ENCODE data around the gene CHPF2. TPM values are rescaled to one million over a fixed set of nuclear protein-coding genes. Genes with fewer than 3 reads are reported as not detected.

CHPF2 gene
- total RNA-seq (2016; rRNA removed; fragmentation: Illumina TruSeq; extraction: Trizol), result 10.2 and 21.5 TPM in 2 replicates
- 1.7 and 2.5 TPM in 2 replicates for total RNA-seq (2016; cell fraction: cytosol; rRNA removed; fragmentation: Illumina TruSeq; extraction: Trizol; ENCODE audit: low read depth)
- total RNA-seq (2016; cell fraction: insoluble cytoplasmic fraction; rRNA removed; fragmentation: Illumina TruSeq; extraction: Trizol), result 9.4 and 21.0 TPM in 2 replicates
- total RNA-seq (2016; cell fraction: membrane; rRNA removed; fragmentation: Illumina TruSeq; extraction: Trizol), result 5.8 and 7.3 TPM in 2 replicates
- 26.3 and 31.0 TPM in 2 replicates for total RNA-seq (2016; cell fraction: nucleus; rRNA removed; fragmentation: Illumina TruSeq; extraction: Trizol)
- 15.4 and 22.5 TPM in 2 replicates for polyA plus RNA-seq (2011; rRNA removed)
- polyA plus RNA-seq (2011; cell fraction: cytosol; rRNA removed), result 13.1 and 17.3 TPM in 2 replicates
- polyA plus RNA-seq (2011; cell fraction: nucleus; rRNA removed), result 62.4 and 64.6 TPM in 2 replicates
- polyA plus RNA-seq (2012), result 12.1 and 17.0 TPM in 2 replicates
- polyA plus RNA-seq (2016; cell fraction: cytosol; fragmentation: Illumina TruSeq; extraction: Trizol; ENCODE audit: low read depth), result 1.1 and 1.3 TPM in 2 replicates
- 8.7 and 8.9 TPM in 2 replicates for polyA plus RNA-seq (2016; cell fraction: insoluble cytoplasmic fraction; fragmentation: Illumina TruSeq; extraction: Trizol; ENCODE audit: low read depth)
- 3.0 and 4.1 TPM in 2 replicates for polyA plus RNA-seq (2016; cell fraction: membrane; fragmentation: Illumina TruSeq; extraction: Trizol; ENCODE audit: low read depth)
- polyA plus RNA-seq (2016; cell fraction: nucleus; fragmentation: Illumina TruSeq; extraction: Trizol; ENCODE audit: insufficient read depth, low read depth), result 33.0 and 37.5 TPM in 2 replicates
- 28.1 and 43.5 TPM in 2 replicates for polyA minus RNA-seq (2011; rRNA and poly(A)+ RNA removed; ENCODE audit: low replicate concordance)
- 15.1 and 16.0 TPM in 2 replicates for polyA minus RNA-seq (2011; cell fraction: cytosol; rRNA and poly(A)+ RNA removed)
- 30.7 and 33.6 TPM in 2 replicates for polyA minus RNA-seq (2011; cell fraction: nucleus; rRNA and poly(A)+ RNA removed)
- percentile 87 among the genes with signal in this experiment for Bru-seq, nascent RNA
- percentile 95 among the genes with signal in this experiment for BruChase-seq, experiment 1, labeled RNA remaining after a 6-hour chase
- percentile 95 among the genes with signal in this experiment for BruChase-seq, experiment 2, labeled RNA remaining after a 2-hour chase
- long read RNA-seq, experiment 1, partial matches to known transcripts, result 2 of 4 reads
- long read RNA-seq, experiment 1, other reads (novel, unspliced or antisense), result 0 of 4 reads
- long read RNA-seq, experiment 2, transcript CHPF2-201 (4 exons, 3,978 nt), result major isoform, 47 of 74 reads
- long read RNA-seq, experiment 2, partial matches to known transcripts, result 13 of 74 reads
- long read RNA-seq, experiment 2, other reads (novel, unspliced or antisense), result 14 of 74 reads

- H4K20me1 ChIP-seq (ENCODE audit: insufficient read depth, low read length), result peaks cover 12% of the 10 kb centered on the region; the same call in 1 of the 2 replicates
- DNase-seq (ENCODE audit: low spot score), result peak; percentile 66
- FAIRE-seq, result no peak
- peak within 1 kb of the TSS; percentile 96 for H3K4me2 ChIP-seq (ENCODE audit: low read depth, low read length)
- H3K79me2 ChIP-seq (ENCODE audit: insufficient read depth, low read length), result peaks cover 22% of the 10 kb centered on the region
- peak within 1 kb of the TSS; percentile 62 for H3K27ac ChIP-seq (ENCODE audit: extremely low read length, insufficient read depth, low read length)
- WGBS (ENCODE audit: low lambda C conversion rate), result 2% methylated on average over 26 of the region's 79 CpGs
- H3K9ac ChIP-seq (ENCODE audit: insufficient read depth, low read depth, low read length), result peak within 1 kb of the TSS; percentile 81
- H2AFZ ChIP-seq (ENCODE audit: low read length), result peak within 1 kb of the TSS; percentile 88
- no peaks in the 10 kb centered on the region; a peak in 1 of 5 replicates for H3K27me3 ChIP-seq (ENCODE audit: control insufficient read depth in 1 of 2, insufficient read depth in 2 of 2, low read length in 2 of 2)
- H3K9me3 ChIP-seq (ENCODE audit: low read length), result no peaks in the 10 kb centered on the region
- in situ Hi-C loops (cut with HindIII; ENCODE audit: extremely low pct_ligation_motif_present, low pct_unique_long_range_greater_than_20kb), result no loop called here
- ATAC-seq, result peak; percentile 96
- peaks cover 6 to 24% of the 10 kb centered on the region in 2 experiments; a peak in 3 of 5 replicates for H3K36me3 ChIP-seq (replicated peaks in 1 of 2; ENCODE audit: control insufficient read depth in 1 of 2, insufficient read depth in 2 of 2, low read length in 2 of 2)
- ChIA-PET POLR2A (interaction anchor here (0.7 to 1.3 kb wide), 6 partner anchors 10 to 170 kb away, joined by 3 to 8 read pairs (median 4); partner anchors contain the start of genes FASTK and NUB1), CTCF (ENCODE audit: low intra/inter-chr PET ratio, low total read pairs) (no interaction called here)
- intact Hi-C loops (cut with micrococcal nuclease; ENCODE audit: unreplicated experiment), result loop anchor here (2.0 kb wide), 1 partner anchor 16 kb away; the partner anchor contains the start of gene SMARCD3
- peaks cover 34% of the 10 kb centered on the region for H3K4me1 ChIP-seq (ENCODE audit: insufficient read depth, low read length)
- BruUV-seq (replicated peaks), result no TSS peak
- peak within 1 kb of the TSS; percentile 90 to 98 (median 91) for H3K4me3 ChIP-seq (replicated peaks in 1 of 3; ENCODE audit: insufficient read depth in 1 of 3, low read depth in 2 of 3, low read length in 3 of 3)
- TF ChIP-seq PHF20 (CRISPR knock-in tag; IDR thresholded peaks at IDR 0.05), result peak; percentile 89
- TF ChIP-seq PHF8 (CRISPR knock-in tag; IDR thresholded peaks at IDR 0.05), result peak; percentile 79; the same call in 1 of the 2 replicates
- no peak for TF ChIP-seq ZIK1 (CRISPR knock-in tag; IDR thresholded peaks at IDR 0.05; ENCODE audit: borderline replicate concordance, low read depth)
- TF ChIP-seq U2AF2 (IDR thresholded peaks at IDR 0.05; ENCODE audit: low read depth, low read length), result no peak
- 0 out of 2 replicates have a peak, but pooled peaks have one; percentile 38 for TF ChIP-seq ZSCAN9 (CRISPR knock-in tag; IDR thresholded peaks at IDR 0.05; ENCODE audit: borderline replicate concordance)
- peak; percentile 28; the same call in 1 of the 2 replicates for TF ChIP-seq HIVEP1 (CRISPR knock-in tag; IDR thresholded peaks at IDR 0.05)
- peak; percentile 76 for TF ChIP-seq HOXA3 (CRISPR knock-in tag; IDR thresholded peaks at IDR 0.05)
- TF ChIP-seq ZFP36L2 (CRISPR knock-in tag; IDR thresholded peaks at IDR 0.05), result no peak
- peak; percentile 75 to 89; a peak in 3 of 4 replicates for TF ChIP-seq POLR2A (IDR thresholded peaks at IDR 0.05; ENCODE audit: insufficient read depth in 1 of 2, low read depth in 2 of 2, low read length in 2 of 2)
- TF ChIP-seq GATAD1 (CRISPR knock-in tag; IDR thresholded peaks at IDR 0.05), result peak; percentile 90
- peak; percentile 51; the same call in 1 of the 2 replicates for TF ChIP-seq ZFP91 (CRISPR knock-in tag; IDR thresholded peaks at IDR 0.05; ENCODE audit: borderline replicate concordance)
- peak; percentile 92; the same call in 1 of the 2 replicates for TF ChIP-seq MEIS2 (CRISPR knock-in tag; IDR thresholded peaks at IDR 0.05)
- peak; percentile 91 for TF ChIP-seq HDAC1 (CRISPR knock-in tag; IDR thresholded peaks at IDR 0.05)
- TF ChIP-seq SAP130 (CRISPR knock-in tag; IDR thresholded peaks at IDR 0.05; ENCODE audit: low read depth), result peak; percentile 93
- 0 out of 2 replicates have a peak, but pooled peaks have one; percentile 37 for TF ChIP-seq DR1 (CRISPR knock-in tag; IDR thresholded peaks at IDR 0.05)
- TF ChIP-seq RAD21 (CRISPR knock-in tag; IDR thresholded peaks at IDR 0.05), result 0 out of 2 replicates have a peak, but pooled peaks have one; percentile 1
- 0 out of 2 replicates have a peak, but pooled peaks have one; percentile 37 for TF ChIP-seq RXRA (CRISPR knock-in tag; IDR thresholded peaks at IDR 0.05)
Measured at GRCh38 chr7:151232091-151232916, at the start of gene CHPF2. CHPF2 (plus strand) TSS chr7:151232483; CDS start chr7:151234012, 1,529 bp downstream.

Measured in HepG2 (cell line).